ENCODE results near the gene TTLL1. TPM values are rescaled to one million over a fixed set of nuclear protein-coding genes. Genes with fewer than 3 reads are reported as not detected.
"Not testable (repeated sequence)": the region's sequence is repeated elsewhere in the genome, so short reads cannot be mapped to it uniquely, and the experiment has no call there.

The TTLL1 gene
- total RNA-seq, 1 experiment from 2014 or later, result 5.5 TPM

- H3K27ac Mint-ChIP-seq, result no peak overlapping the region
- H3K36me3 Mint-ChIP-seq, result no peaks in the 10 kb centered on the region
- peaks cover 8% of the 10 kb centered on the region for H3K4me1 Mint-ChIP-seq
- no peaks in the 10 kb centered on the region for H3K9me3 Mint-ChIP-seq
- ChIA-PET CTCF (interaction anchor here (0.7 kb wide), 1 partner anchor 12 kb away, joined by 3 read pairs; no protein-coding TSS in a partner anchor), POLR2A (interaction anchor here (0.7 kb wide), 1 partner anchor 33 kb away, joined by 4 read pairs; no protein-coding TSS in a partner anchor)
- peaks cover 41% of the 10 kb centered on the region for H3K27me3 Mint-ChIP-seq (ENCODE audit: low read depth)
- ATAC-seq, result no peak
- TF ChIP-seq E2F1 (CRISPR knock-in tag; IDR thresholded peaks at IDR 0.05) (no peak), ZNF671 (CRISPR knock-in tag; IDR thresholded peaks at IDR 0.05) (no peak), ESRRA (CRISPR knock-in tag; IDR thresholded peaks at IDR 0.05; ENCODE audit: borderline replicate concordance) (no peak), ATF1 (CRISPR knock-in tag; IDR thresholded peaks at IDR 0.05) (no peak), HMGXB4 (CRISPR knock-in tag; IDR thresholded peaks at IDR 0.05) (no peak)
- DNase-seq (ENCODE audit: low spot score), result no peak
- H3K4me3 Mint-ChIP-seq, result no peak overlapping the region
Measured at GRCh38 chr22:43106302-43106701, 17.1 kb upstream of the TTLL1 start.

- H3K4me1 Mint-ChIP-seq; DNase-seq (ENCODE audit: low spot score); H3K27ac Mint-ChIP-seq; H3K36me3 Mint-ChIP-seq; H3K9me3 Mint-ChIP-seq; CTCF ChIA-PET; H3K4me3 Mint-ChIP-seq; POLR2A ChIA-PET; ATAC-seq: not testable (repeated sequence)
- H3K27me3 Mint-ChIP-seq (ENCODE audit: low read depth), result peaks cover 31% of the 10 kb centered on the region
Measured at GRCh38 chr22:43104950-43105349, 15.8 kb upstream of the TTLL1 start.

- ATAC-seq; H3K27ac Mint-ChIP-seq; H3K4me1 Mint-ChIP-seq; DNase-seq (ENCODE audit: low spot score); H3K36me3 Mint-ChIP-seq; CTCF ChIA-PET; H3K9me3 Mint-ChIP-seq; H3K4me3 Mint-ChIP-seq; POLR2A ChIA-PET: not testable (repeated sequence)
- peaks cover 25% of the 10 kb centered on the region for H3K27me3 Mint-ChIP-seq (ENCODE audit: low read depth)
Measured at GRCh38 chr22:43104056-43104625, 14.9 kb upstream of the TTLL1 start.

GRCh38 chr22:43101306-43101705, 12.1 kb upstream of the TTLL1 start:
- ChIA-PET POLR2A (no interaction called here), CTCF (interaction anchor here (0.9 kb wide), 1 partner anchor 58 kb away, joined by 3 read pairs; no protein-coding TSS in a partner anchor)
- TF ChIP-seq NFYB (CRISPR knock-in tag; conservative IDR thresholded peaks at IDR 0.05; ENCODE audit: low read depth) (no peak), NR3C1 (CRISPR knock-in tag; conservative IDR thresholded peaks at IDR 0.05; ENCODE audit: low read depth) (no peak), ZNF512 (CRISPR knock-in tag; IDR thresholded peaks at IDR 0.05; ENCODE audit: borderline replicate concordance) (no peak)
- DNase-seq (ENCODE audit: low spot score) (no peak), ATAC-seq (no peak)
- Mint-ChIP-seq H3K27ac (no peak overlapping the region), H3K4me1 (no peaks in the 10 kb centered on the region; the same call in 1 of the 2 replicates), H3K36me3 (peaks cover 6% of the 10 kb centered on the region), H3K27me3 (ENCODE audit: low read depth) (no peaks in the 10 kb centered on the region; the same call in none of the 2 replicates), H3K9me3 (peaks cover 8% of the 10 kb centered on the region), H3K4me3 (no peak overlapping the region)

- DNase-seq (ENCODE audit: low spot score) (no peak), ATAC-seq (no peak)
- Mint-ChIP-seq H3K9me3 (peaks cover 16% of the 10 kb centered on the region), H3K36me3 (peaks cover 11% of the 10 kb centered on the region), H3K4me1 (peaks cover 3% of the 10 kb centered on the region; the same call in 1 of the 2 replicates), H3K4me3 (no peak overlapping the region), H3K27me3 (ENCODE audit: low read depth) (no peaks in the 10 kb centered on the region; the same call in none of the 2 replicates), H3K27ac (no peak overlapping the region)
- POLR2A ChIA-PET, result no interaction called here
- CTCF ChIA-PET, result no interaction called here
- TF ChIP-seq TP53 (CRISPR knock-in tag; IDR thresholded peaks at IDR 0.05), result no peak
- TF ChIP-seq ZMAT4 (CRISPR knock-in tag; IDR thresholded peaks at IDR 0.05), result no peak
- TF ChIP-seq PRDM15 (CRISPR knock-in tag; IDR thresholded peaks at IDR 0.05), result no peak
- no peak for TF ChIP-seq ZNF416 (CRISPR knock-in tag; IDR thresholded peaks at IDR 0.05)
- TF ChIP-seq JUN (CRISPR knock-in tag; IDR thresholded peaks at IDR 0.05), result no peak
- TF ChIP-seq FOXK1 (CRISPR knock-in tag; IDR thresholded peaks at IDR 0.05), result no peak
- TF ChIP-seq GABPB1 (CRISPR knock-in tag; IDR thresholded peaks at IDR 0.05), result no peak
- TF ChIP-seq FOXP1 (CRISPR knock-in tag; IDR thresholded peaks at IDR 0.05; ENCODE audit: borderline replicate concordance), result no peak
Measured at GRCh38 chr22:43100225-43100624, 11.0 kb upstream of the TTLL1 start.
